H1 (cell line): Measurements from ENCODE around the gene ABHD6. TPM values are rescaled to one million over a fixed set of nuclear protein-coding genes. Genes with fewer than 3 reads are reported as not detected.

Experiments
- CTCF ChIA-PET: fragments of 300-600 bp; sonication (Branson Sonifier 250); formaldehyde crosslinking; loops from one replicate; lab custom pipeline; 2021; ENCODE audit not compliant: partially characterized antibody; lab: Charles Lee
- POLR2A ChIA-PET: fragments of 300-600 bp; sonication (Branson Sonifier 250); formaldehyde crosslinking; loops from one replicate; lab custom pipeline; 2021; ENCODE audit warnings: inconsistent platforms; ENCODE audit not compliant: partially characterized antibody; lab: Charles Lee
- DNase-seq, 2 experiments: peaks; one replicate each; pipeline versions ENCODE4 v3.0.0 to v3.0.0-alpha.2; 2010 to 2022; ENCODE audit warnings: low spot score in 2 of 2, low read depth in 1 of 2, mixed read lengths in 1 of 2
- FAIRE-seq: peaks from 2 replicates; lab custom pipeline; 2011; peaks lifted over from hg19 to GRCh38; lab: Jason Lieb, UNC
- H2AFZ ChIP-seq: 2 replicates; pipeline ENCODE4 v1.8.1; 2012; ENCODE audit warnings: low read length, inconsistent platforms
- H2AK5ac ChIP-seq: 2 replicates; pipeline ENCODE4 v1.6.1; 2013; ENCODE audit warnings: low read depth, low read length
- H2BK120ac ChIP-seq: replicated peaks from 2 replicates; pipeline ENCODE3; 2013; ENCODE audit warnings: low read depth, low read length, inconsistent platforms
- H2BK12ac ChIP-seq: 2 replicates; pipeline ENCODE4 v1.6.1; 2013; ENCODE audit warnings: low read depth, low read length
- H2BK15ac ChIP-seq: 2 replicates; pipeline ENCODE4 v1.6.1; 2013; ENCODE audit warnings: low read length
- H2BK20ac ChIP-seq: 2 replicates; pipeline ENCODE4 v1.6.1; 2013; ENCODE audit warnings: low read length
- H2BK5ac ChIP-seq: 2 replicates; pipeline ENCODE4 v1.6.1; 2013; ENCODE audit warnings: low read depth, low read length
- H3K14ac ChIP-seq: 2 replicates; pipeline ENCODE4 v1.6.1; 2013; ENCODE audit warnings: inconsistent platforms; ENCODE audit not compliant: insufficient read length
- H3K18ac ChIP-seq: 2 replicates; pipeline ENCODE4 v1.6.1; 2013; ENCODE audit warnings: low read length; ENCODE audit errors: extremely low read depth
- H3K23ac ChIP-seq: 2 replicates; pipeline ENCODE4 v1.6.1; 2013; ENCODE audit warnings: inconsistent platforms; ENCODE audit not compliant: insufficient read length
- H3K23me2 ChIP-seq: 2 replicates; pipeline ENCODE4 v1.6.1; 2013; ENCODE audit warnings: low read depth, low read length
- H3K27ac ChIP-seq: 2 replicates; pipeline ENCODE4 v1.6.1; 2011; ENCODE audit warnings: low read depth, low read length, inconsistent platforms
- H3K27me3 ChIP-seq, 4 experiments: replicated peaks in 1 of 4; 1 replicate in 1 of 4; 2 replicates in 3 of 4; pipeline versions ENCODE4 v1.6.1 to v1.8.1; 2011 to 2013; ENCODE audit warnings: low read length in 3 of 4, mild to moderate bottlenecking in 3 of 4, inconsistent platforms in 2 of 4, mixed read lengths in 2 of 4, moderate library complexity in 1 of 4; ENCODE audit not compliant: control insufficient read depth in 3 of 4, insufficient read depth in 3 of 4; ENCODE audit errors: extremely low read depth in 1 of 4
- H3K36me3 ChIP-seq, 4 experiments: 2 replicates each; pipeline versions ENCODE4 v1.6.1 to v1.8.1; 2011 to 2013; ENCODE audit warnings: mild to moderate bottlenecking in 4 of 4, low read length in 3 of 4, moderate library complexity in 2 of 4, control low read depth in 1 of 4, inconsistent platforms in 1 of 4; ENCODE audit not compliant: insufficient read depth in 4 of 4, control insufficient read depth in 2 of 4
- H3K4ac ChIP-seq: replicated peaks from 2 replicates; pipeline ENCODE3; 2013; ENCODE audit warnings: low read length, low read depth, mixed read lengths, inconsistent platforms; ENCODE audit not compliant: insufficient read length
- H3K4me1 ChIP-seq, 4 experiments: replicated peaks in 1 of 4; 1 replicate in 1 of 4; 2 replicates in 3 of 4; pipeline versions ENCODE4 v1.6.1 to v1.8.1; 2011 to 2013; ENCODE audit warnings: low read length in 3 of 4, inconsistent platforms in 2 of 4, mixed read lengths in 1 of 4; ENCODE audit not compliant: insufficient read depth in 4 of 4, control insufficient read depth in 3 of 4
- H3K4me2 ChIP-seq, 2 experiments: 2 replicates each; pipeline versions ENCODE4 v1.6.1 to v1.8.1; 2011 to 2013; ENCODE audit warnings: low read depth in 2 of 2, low read length in 2 of 2, control low read depth in 1 of 2, inconsistent platforms in 1 of 2, mild to moderate bottlenecking in 1 of 2; ENCODE audit not compliant: insufficient read depth in 1 of 2
- H3K4me3 ChIP-seq, 4 experiments: fragments of 200-600, 300-600 bp in 1 of 4; sonication (generic), shearing (Covaris generic), sonication (Bioruptor Twin) in 1 of 4; 2 replicates each; pipeline versions ENCODE4 v1.5.1 to v1.8.1; 2011 to 2016; ENCODE audit warnings: low read length in 4 of 4, low read depth in 3 of 4, control low read depth in 2 of 4, inconsistent platforms in 2 of 4, mild to moderate bottlenecking in 2 of 4, mixed read lengths in 1 of 4, moderate library complexity in 1 of 4; ENCODE audit not compliant: insufficient read depth in 2 of 4; ENCODE audit errors: extremely low read depth in 1 of 4
- H3K56ac ChIP-seq: replicated peaks from 2 replicates; pipeline ENCODE3; 2013; ENCODE audit warnings: low read depth, mild to moderate bottlenecking, mixed read lengths, low read length, inconsistent platforms; ENCODE audit not compliant: insufficient read length
- H3K79me1 ChIP-seq: 2 replicates; pipeline ENCODE4 v1.6.1; 2013; ENCODE audit warnings: low read depth, low read length, control low read depth
- H3K79me2 ChIP-seq, 2 experiments: 2 replicates each; pipeline versions ENCODE4 v1.6.1 to v1.8.1; 2012 to 2013; ENCODE audit warnings: low read length in 2 of 2, mild to moderate bottlenecking in 2 of 2, inconsistent platforms in 1 of 2; ENCODE audit not compliant: insufficient read depth in 2 of 2, control insufficient read depth in 1 of 2
- H3K9ac ChIP-seq, 4 experiments: replicated peaks in 1 of 4; 1 replicate in 1 of 4; 2 replicates in 3 of 4; pipeline versions ENCODE4 v1.6.1 to v1.8.1; 2011 to 2013; ENCODE audit warnings: low read depth in 3 of 4, low read length in 3 of 4, control low read depth in 2 of 4, mild to moderate bottlenecking in 2 of 4, moderate library complexity in 2 of 4, inconsistent platforms in 1 of 4; ENCODE audit errors: extremely low read depth in 1 of 4
- H3K9me3 ChIP-seq, 2 experiments: 2 replicates each; pipeline versions ENCODE4 v1.6.1 to v1.8.1; 2012 to 2013; ENCODE audit warnings: mild to moderate bottlenecking in 2 of 2, moderate library complexity in 2 of 2, control low read depth in 1 of 2, inconsistent platforms in 1 of 2, low read depth in 1 of 2, low read length in 1 of 2, mixed read lengths in 1 of 2; ENCODE audit not compliant: insufficient read depth in 2 of 2
- H4K20me1 ChIP-seq, 2 experiments: replicated peaks in 1 of 2; 2 replicates each; pipeline versions ENCODE3 to v1.8.1; 2011 to 2013; ENCODE audit warnings: inconsistent platforms in 2 of 2, low read length in 2 of 2, mild to moderate bottlenecking in 1 of 2; ENCODE audit not compliant: insufficient read depth in 2 of 2, control insufficient read depth in 1 of 2
- H4K5ac ChIP-seq: 2 replicates; pipeline ENCODE4 v1.6.1; 2013; ENCODE audit warnings: low read length, low read depth, mixed read lengths, inconsistent platforms; ENCODE audit not compliant: insufficient read length
- H4K8ac ChIP-seq: 2 replicates; pipeline ENCODE4 v1.8.0; 2013; ENCODE audit warnings: mild to moderate bottlenecking, moderate library complexity, low read length, inconsistent platforms; ENCODE audit not compliant: insufficient read depth; ENCODE audit errors: extremely low read depth
- H4K91ac ChIP-seq: replicated peaks from 2 replicates; pipeline ENCODE3; 2013; ENCODE audit warnings: low read length, mixed read lengths, inconsistent platforms; ENCODE audit not compliant: insufficient read length
- CBX5 ChIP-seq: fragments of 300-800, 300-1000 bp; sonication (generic); IDR thresholded peaks from 2 replicates; pipeline ENCODE4 v1.7.1; 2016; ENCODE audit warnings: antibody characterized with exemption, low read length, low read depth
- CHD1 ChIP-seq: IDR thresholded peaks from 2 replicates; pipeline ENCODE4 v1.6.1; 2012; ENCODE audit warnings: low read depth, low read length, improper control_type of control experiment
- WGBS, 2 experiments: shearing (Covaris generic) in 1 of 2; methylation state at CpG; one replicate each; pipeline versions ENCODE4 v1.1.6 to v1.1.7; 2013 to 2015; ENCODE audit warnings: low lambda C conversion rate in 2 of 2, mixed read lengths in 2 of 2, inconsistent platforms in 1 of 2, low coverage in 1 of 2, missing lambda C conversion rate in 1 of 2; ENCODE audit not compliant: insufficient replicate concordance in 2 of 2, insufficient coverage in 1 of 2, insufficient read length in 1 of 2; ENCODE audit errors: extremely low coverage in 1 of 2, missing lambda C conversion rate in 1 of 2; 5-methylcytosine and 5-hydroxymethylcytosine counted together
- polyA plus RNA-seq, 7 experiments: library from polyadenylated mRNA; depleted of rRNA in 3 of 7; stranded (reverse) in 5 of 7; unstranded in 2 of 7; fragments of >200 nt in 5 of 7; fragments of 200-250 nt in 2 of 7; gene quantifications; 1 replicate in 5 of 7; 2 replicates in 1 of 7; 4 replicates in 1 of 7; pipeline versions ENCODE4 v1.2.1 to v1.2.3, GENCODE V29; 2011 to 2013; ENCODE audit warnings: missing spikeins in 2 of 7, mixed read lengths in 2 of 7
- total RNA-seq: library from RNA; stranded (reverse); fragmentation: NEBNext Ultra II Directional; extraction: Animal tissue kit (Norgen Biotek cat#: 25700); gene quantifications from 2 replicates; pipeline ENCODE4 v1.2.1, GENCODE V29; 2021

The ABHD6 gene
- total and polyA plus RNA-seq, 2 of the 8 experiments (the other 6 are each of a cell fraction or from before 2014, with no cell fraction given): 5.9 to 6.6 TPM

DNA sequence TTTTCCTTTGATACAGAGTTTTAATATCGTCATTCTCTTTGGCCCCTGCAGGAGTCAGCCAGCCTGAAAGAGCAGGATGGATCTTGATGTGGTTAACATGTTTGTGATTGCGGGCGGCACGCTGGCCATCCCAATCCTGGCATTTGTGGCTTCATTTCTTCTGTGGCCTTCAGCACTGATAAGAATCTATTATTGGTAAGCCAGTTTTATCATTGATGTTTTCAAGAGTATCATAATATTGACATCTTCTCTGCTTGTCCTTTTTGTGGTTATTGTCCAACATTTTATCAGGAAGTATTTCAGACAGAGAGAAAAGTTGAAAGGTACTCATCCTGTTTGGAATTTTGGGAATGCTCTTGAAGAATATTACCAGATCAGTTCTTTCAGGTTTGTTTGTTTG is 18.9 kb downstream of the ABHD6 start:
- Histone ChIP-seq H2BK20ac (no peak overlapping the region), H3K27me3 (no peaks in the 10 kb centered on the region), H3K23ac (no peak overlapping the region), H4K8ac (no peak overlapping the region), H3K4me3 (no peak overlapping the region), H2BK120ac (no peak overlapping the region), H2BK15ac (no peak overlapping the region), H3K9ac (no peak overlapping the region), H3K4me2 (no peak overlapping the region), H3K9me3 (no peaks in the 10 kb centered on the region), H2AK5ac (no peak overlapping the region), H4K91ac (no peak overlapping the region), H3K23me2 (peaks cover 2% of the 10 kb centered on the region; the same call in 1 of the 2 replicates), H3K4ac (no peak overlapping the region), H3K56ac (no peak overlapping the region), H3K79me2 (no peaks in the 10 kb centered on the region), H3K18ac (no peak overlapping the region), H4K5ac (no peak overlapping the region), H2BK5ac (no peak overlapping the region), H3K79me1 (no peaks in the 10 kb centered on the region; the same call in 1 of the 2 replicates), H3K4me1 (no peaks in the 10 kb centered on the region), H3K27ac (no peak overlapping the region), H2AFZ (no peak overlapping the region), H3K14ac (no peak overlapping the region), H3K36me3 (no peaks in the 10 kb centered on the region), H4K20me1 (no peaks in the 10 kb centered on the region), H2BK12ac (no peak overlapping the region)
- WGBS, 2 experiments: 89% methylated on average over 4 of the region's 4 CpGs; no CpG with 5 or more reads in 1 of the 2 experiments
- no peak for TF ChIP-seq CBX5
- TF ChIP-seq CHD1: no peak
- FAIRE-seq: no peak
- POLR2A ChIA-PET: no interaction called here
- CTCF ChIA-PET: no interaction called here
- DNase-seq: no peak
